NCI-H526 treated with DMSO at 0.1 percent for 48 hours (cell line): ENCODE results near the gene WDR11.

Source experiments
- DNase-seq: peaks from one replicate; lab custom pipeline; 2025; lab: John Stamatoyannopoulos, UW

WDR11 gene

GRCh38 chr10:120850911-120851865 is at the start of gene WDR11:
TSS of gene WDR11 (plus strand) at chr10:120851362. CDS start at chr10:120851421, 59 bp downstream.
- peak; percentile 79 for DNase-seq

- DNase-seq, result no peak
These were observed 48.2 kb upstream of the WDR11 start for GRCh38 chr10:120802935-120803334.

- no peak for DNase-seq
These were observed 47.2 kb upstream of the WDR11 start for GRCh38 chr10:120803972-120804371.

GRCh38 chr10:120805014-120805812 is 45.9 kb upstream of the WDR11 start:
- DNase-seq, result no peak

DNA sequence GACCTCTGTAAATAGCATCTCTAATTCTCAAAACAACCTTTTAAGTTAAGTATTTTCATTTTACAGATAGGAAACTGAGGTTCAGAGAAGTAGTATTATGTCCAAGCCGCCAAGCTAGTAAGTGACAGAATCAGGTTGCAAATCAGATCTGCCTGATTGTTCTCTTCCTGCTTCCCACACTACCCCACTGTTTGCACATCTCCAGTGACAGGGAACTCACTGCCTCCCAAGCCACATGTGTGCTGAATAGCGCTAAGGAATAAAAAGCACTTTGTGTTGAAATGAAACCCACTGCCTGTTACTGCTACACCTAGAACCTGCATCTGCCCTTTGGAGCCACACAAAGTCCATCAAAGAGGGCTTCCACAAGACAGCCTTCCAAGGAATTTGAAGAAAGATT is 45.1 kb upstream of the WDR11 start:
- no peak for DNase-seq

GRCh38 chr10:120810298-120810697 is 40.9 kb upstream of the WDR11 start:
- DNase-seq, result no peak

DNA sequence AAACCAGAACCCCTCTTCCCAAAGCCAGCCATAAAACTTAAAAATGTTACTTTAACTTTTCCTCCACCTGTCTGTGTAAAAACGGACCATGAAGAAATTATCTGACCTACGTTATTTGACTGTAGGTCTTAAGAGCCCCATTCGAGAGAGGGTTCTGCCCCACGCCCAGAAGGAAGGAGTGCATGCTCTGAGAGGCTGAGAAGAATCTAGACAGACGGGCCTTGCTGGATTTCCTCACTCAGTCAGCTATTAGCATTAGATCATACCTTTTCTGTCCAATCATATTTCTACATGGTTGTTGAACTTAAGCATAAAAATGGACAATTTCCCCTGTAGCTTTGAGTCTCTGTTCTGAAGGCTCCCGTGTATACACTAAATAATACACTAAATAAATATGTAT is 38.1 kb upstream of the WDR11 start:
- DNase-seq, result no peak

DNA sequence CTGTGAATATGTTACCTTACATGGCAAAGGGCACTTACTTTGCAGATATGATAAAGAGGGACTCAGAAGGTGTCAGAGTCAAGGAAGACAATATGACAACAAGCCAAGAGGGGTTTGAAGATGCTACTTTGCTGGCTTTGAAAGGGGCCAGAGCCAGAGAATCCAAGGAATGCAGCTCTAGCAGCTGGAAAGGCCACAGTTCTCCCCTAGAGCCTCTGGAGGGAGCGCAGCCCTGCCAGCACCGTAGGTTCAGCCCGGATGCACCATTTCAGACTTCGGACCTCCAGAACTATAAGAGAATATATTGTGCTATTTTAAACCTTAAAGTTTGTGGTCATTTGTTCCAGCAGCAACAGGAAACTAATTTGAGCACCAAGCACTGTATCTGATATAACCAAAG is 32.9 kb upstream of the WDR11 start:
- no peak for DNase-seq

DNA sequence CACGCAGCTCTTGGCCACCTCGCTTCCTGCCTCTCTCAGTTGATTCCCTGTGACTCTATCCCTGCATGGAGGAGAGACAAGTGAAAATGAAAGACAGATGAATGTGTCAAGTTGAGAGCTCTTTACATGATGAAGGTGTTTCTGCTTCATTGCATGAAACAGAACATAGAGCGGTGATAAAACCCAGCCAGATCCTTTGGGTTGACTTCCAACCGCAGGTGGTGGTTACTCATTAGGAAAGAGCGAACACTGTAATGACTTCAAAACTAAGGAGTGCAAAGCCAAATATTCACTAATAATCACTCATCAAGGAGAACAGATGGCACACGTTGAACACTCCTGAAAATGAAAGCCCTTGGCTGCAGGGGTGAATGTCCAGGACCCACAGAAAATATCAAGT is 31.8 kb upstream of the WDR11 start:
- no peak for DNase-seq

- no peak for DNase-seq
These were observed 27.9 kb upstream of the WDR11 start for GRCh38 chr10:120823266-120823665.

DNA sequence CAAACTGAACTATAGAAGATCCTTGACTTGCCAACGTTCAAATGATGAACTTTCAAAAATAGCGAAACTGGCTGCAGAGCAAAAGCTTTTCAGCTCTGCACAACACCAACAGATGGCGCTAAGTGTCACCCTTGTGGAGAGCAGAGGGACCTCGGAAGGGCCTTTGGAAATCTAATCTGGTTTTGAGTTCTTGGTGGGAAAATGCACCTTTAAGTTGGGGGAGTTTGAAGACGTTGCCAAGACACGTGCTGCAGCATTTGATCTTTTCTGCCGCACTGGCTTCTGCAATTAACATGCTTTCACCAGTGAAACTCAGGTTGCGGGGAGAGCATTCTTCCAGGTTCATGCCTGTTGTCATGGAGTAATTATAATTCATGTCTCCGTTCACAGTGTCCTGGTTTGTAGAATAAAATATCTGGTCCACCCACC is 26.3 kb upstream of the WDR11 start:
- DNase-seq, result peak; percentile 1

- peak; percentile 60 for DNase-seq
These were observed 25.0 kb upstream of the WDR11 start for GRCh38 chr10:120825878-120826769.

DNA sequence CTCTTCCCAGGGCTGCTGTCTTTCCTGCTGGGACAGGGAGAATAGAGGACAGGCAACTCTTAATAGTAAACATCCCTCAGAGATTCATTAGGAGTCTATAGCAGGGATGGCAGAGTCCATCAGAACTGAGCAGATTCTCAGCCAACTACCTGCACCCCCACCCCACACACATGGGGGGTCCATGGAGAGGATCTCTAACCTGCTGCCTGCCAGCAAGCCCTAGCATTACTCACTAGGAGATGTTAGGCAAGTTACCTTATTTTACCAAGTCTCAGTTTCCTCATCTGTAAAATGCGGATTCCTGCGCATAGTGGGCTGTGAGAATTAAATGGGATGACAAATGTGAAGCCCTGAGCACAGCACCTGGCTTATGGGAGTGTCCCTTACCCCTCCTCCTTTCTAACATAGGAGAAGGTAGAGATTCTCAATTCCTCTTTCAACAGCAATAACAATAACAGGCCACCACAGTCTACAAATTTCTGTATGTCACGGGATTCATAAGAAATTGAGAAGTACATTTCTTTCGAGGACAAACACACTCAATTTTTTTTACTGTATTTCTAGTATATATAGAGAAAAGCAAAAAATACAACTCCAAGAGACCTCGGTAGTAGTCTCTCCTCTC is 23.8 kb upstream of the WDR11 start:
- DNase-seq, result no peak

DNA sequence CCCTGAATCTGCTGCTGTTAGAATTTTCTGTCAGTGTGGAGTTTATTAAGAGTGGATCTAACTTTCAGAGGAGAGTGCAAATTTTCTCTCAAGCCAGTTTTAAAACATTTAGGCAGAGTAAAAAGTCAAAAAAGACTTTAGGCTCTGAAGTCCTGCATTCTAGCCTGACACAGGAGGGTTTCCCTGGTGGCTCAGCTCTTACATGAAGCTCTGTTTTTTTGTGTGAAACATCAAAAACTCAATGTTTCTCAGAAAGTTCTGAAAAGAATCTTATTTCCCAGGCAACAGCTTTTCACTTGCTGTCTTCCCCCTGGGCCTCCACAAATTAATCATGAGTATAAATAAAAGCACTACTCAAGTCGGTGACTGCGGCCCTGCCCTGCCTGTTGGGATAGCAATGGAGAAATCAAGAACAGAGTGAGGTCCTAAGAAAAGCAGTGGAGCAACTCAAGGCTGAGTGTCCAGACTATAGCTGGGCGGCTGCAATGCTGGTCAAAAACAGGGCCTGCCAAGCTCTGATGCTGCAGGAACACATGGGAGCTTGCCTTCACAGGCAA is 22.3 kb upstream of the WDR11 start:
- no peak for DNase-seq

DNA sequence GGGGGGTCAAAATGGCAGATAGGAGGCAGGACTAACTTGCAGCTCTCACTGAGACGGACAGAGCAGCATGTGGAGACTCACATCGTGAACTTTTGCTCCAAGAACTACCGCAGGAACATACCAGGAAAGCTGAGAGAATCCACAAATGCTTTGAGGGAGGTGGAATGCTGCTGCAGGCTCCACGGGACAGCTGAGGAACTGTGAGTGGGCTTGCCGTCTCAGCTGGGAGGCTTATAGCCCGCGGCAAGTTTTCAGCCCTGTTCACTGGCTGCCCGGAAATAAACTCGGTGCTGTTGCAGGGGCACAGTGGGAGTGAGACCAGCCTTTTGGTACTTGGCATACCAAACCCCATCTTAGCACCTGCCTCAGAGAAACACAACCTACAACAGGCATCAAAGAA is 19.1 kb upstream of the WDR11 start:
- no peak for DNase-seq

DNA sequence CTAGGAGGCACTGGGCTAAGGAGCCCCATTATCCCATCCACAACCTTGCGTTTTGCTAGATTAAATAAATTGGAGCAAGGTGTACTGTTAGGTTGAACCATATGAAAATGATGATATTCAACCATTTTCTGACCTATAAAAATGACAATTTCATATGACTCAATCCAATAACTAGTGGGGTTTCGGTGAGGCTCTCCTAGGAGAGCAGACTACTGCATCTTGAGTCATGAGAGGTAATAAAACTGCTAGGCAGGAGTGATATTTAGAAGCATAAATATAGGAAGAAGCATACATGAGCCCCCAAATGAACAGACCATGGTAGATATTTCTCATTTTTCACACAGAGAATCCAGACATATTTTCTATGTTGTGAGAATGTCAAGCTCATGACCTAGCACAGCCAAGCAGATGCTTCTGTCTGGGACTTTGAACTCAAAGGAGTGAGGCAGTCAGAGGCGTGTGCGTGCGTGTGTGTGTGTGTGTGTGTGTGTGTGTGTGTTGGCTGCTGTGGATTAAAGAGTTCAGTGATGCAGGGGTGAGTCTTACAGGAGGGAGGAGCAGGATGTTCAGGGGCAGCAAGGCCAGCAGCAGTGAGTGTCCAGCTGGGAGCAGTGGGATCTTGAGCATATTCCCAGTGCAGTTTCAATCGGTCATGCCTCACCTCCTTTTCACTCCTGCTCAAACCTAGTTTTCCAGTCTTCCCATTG is 17.8 kb upstream of the WDR11 start:
- no peak for DNase-seq

DNA sequence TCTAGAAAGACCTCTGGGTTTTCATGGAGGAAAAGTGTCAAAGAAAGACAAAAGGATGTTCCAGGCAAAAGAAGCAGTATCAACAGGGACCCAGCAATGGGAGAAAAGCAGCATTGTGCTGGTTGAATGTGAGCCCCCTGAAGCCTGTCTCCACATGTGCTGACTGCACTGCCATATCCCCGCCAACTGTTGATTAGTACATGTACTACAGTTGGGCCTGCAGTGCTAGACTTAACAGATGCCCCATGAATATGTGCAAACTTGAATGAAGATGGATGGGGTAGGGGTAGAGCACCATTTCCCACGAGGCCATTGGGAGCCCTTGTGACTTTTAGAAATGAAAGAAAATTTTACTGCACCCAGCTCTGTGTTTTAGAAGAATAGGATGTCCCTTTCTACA is 15.6 kb upstream of the WDR11 start:
- no peak for DNase-seq

- DNase-seq, result no peak
These were observed 12.2 kb upstream of the WDR11 start for GRCh38 chr10:120838941-120839340.

GRCh38 chr10:120841522-120842189 is 9.5 kb upstream of the WDR11 start:
- DNase-seq, result no peak

DNA sequence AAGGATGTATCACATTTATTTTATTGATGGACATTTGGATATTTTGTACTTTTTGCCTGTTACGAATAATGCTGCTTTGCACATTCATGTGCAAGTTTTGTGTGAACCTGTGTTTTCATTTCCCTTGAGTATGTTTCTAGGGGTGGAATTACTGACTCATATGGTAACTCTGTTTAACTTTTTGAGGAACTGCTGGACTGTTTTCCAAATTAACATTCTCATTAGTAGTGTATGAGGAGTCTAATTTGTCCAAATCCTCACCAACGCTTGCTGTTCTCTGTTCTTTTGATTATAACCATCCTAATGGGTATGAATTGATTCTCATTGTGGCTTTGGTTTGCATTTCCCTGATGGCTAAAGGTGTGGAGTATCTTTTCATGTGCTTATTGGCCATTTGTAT is 3.2 kb downstream of the WDR11 start:
- no peak for DNase-seq
